ENCODE results near the gene CDC5L. TPM values are rescaled to one million over a fixed set of nuclear protein-coding genes. Genes with fewer than 3 reads are reported as not detected.

CDC5L gene
- total RNA-seq, result 9.8 and 17.0 TPM in 2 replicates

DNA sequence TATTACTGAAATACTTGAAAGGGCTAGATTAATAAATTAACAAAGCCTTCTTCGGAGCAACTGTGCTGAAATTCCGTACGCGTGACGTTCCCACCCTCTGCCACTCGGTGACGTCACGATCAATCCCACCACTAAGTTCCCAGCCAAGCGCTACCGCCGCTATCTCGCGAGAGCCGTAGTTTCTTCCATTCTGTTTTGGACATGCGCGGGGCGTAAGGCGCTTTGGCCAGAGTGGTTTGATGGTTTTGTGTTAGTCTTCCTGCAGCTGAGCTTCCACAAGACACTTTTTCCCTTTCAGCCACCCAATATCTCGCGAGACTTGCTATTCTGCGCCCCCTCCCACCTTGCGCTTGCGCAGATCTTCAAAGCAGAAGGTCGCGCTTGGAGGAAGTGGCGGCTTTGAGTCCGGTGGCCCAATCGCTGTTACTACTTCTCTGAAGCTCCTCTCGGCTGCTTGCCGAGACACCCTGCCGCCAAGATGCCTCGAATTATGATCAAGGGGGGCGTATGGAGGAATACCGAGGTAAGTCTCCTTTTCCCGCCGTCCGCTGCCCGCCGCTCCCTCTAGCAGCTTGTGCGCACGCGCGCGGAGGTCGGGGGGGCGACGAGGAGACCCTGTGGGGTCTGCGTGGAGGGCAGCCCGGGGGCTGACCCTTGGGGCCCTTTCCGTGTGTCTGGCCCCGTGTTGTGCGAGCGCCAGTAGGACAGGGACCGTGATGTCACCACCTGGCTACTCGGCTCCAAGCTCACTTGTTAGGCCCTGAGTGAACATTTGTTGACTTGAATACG, at the start of gene CDC5L:
TSS of gene CDC5L (plus strand) at position 361 of the 789 bp plus-strand sequence. CDS start at position 479, 118 bp downstream.

DNA sequence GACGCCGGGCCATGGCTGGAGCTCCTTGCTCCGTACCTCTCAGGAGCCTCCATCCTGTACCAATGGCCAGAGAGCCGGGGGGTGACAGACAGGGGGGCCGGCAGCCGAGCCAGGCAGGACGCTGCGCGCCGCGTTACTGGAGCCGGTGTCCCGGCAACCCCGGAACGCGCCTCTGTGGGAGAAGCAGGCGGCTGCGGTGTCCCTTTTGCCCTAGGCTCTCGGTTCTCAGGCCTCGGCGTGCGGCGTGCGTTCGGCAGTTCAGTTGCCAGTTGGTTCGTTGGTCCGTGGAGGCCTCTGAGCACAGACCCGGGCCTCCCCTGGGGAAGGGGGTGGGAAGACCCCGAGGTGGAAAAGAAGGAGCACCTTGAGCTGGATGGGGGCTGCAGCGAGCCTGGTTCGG, 45.0 kb upstream of the CDC5L start, which contains the start of gene SPATS1:
TSS of gene SPATS1 (plus strand) at position 162 of the 400 bp plus-strand sequence. CDS start 446 bp downstream, outside the sequence.

Other genes with a start within 250 kb of the CDC5L start
- 0.29 TPM in 1 of 2 replicates, not detected in the other for gene CAPN11, start 228.9 kb upstream of the CDC5L start, total RNA-seq
- gene MYMX, start 170.8 kb upstream of the CDC5L start, total RNA-seq, result not detected in 2 replicates
- 11.2 and 17.9 TPM in 2 replicates for gene SLC29A1, start 164.1 kb upstream of the CDC5L start, total RNA-seq
- 932 and 1,034 TPM in 2 replicates for gene HSP90AB1, start 140.6 kb upstream of the CDC5L start, total RNA-seq
- gene SLC35B2, start 130.2 kb upstream of the CDC5L start, total RNA-seq, result 102 and 121 TPM in 2 replicates
- gene NFKBIE, start 122.2 kb upstream of the CDC5L start, total RNA-seq, result 29.1 and 29.8 TPM in 2 replicates
- gene TMEM151B, start 117.3 kb upstream of the CDC5L start, total RNA-seq, result under 0.01 TPM in 1 of 2 replicates, not detected in the other
- 15.3 and 18.6 TPM in 2 replicates for gene AARS2, start 74.4 kb upstream of the CDC5L start, total RNA-seq
- not detected in 2 replicates for gene SPATS1, start 45.1 kb upstream of the CDC5L start, total RNA-seq

All from myometrial cell (primary cell).